KMS-11 (cell line): ENCODE data around the gene SETD1A.

Experiments used
- H2AFZ ChIP-seq: fragments of 200-600 bp; sonication (generic); 2 replicates; pipeline ENCODE4 v1.6.1; 2016; ENCODE audit warnings: antibody characterized with exemption, mixed run types, low read depth
- H3K27ac ChIP-seq: fragments of 200-600 bp; sonication (generic); 2 replicates; pipeline ENCODE4 v1.6.1; 2016; ENCODE audit warnings: mild to moderate bottlenecking, mixed run types
- H3K27me3 ChIP-seq: fragments of 200-600 bp; sonication (generic); 2 replicates; pipeline ENCODE4 v1.6.1; 2017; ENCODE audit warnings: mild to moderate bottlenecking, low read depth, mixed run types, moderate library complexity; ENCODE audit not compliant: insufficient read depth
- H3K36me3 ChIP-seq: fragments of 200-600 bp; sonication (generic); 2 replicates; pipeline ENCODE4 v1.6.1; 2017; ENCODE audit warnings: mild to moderate bottlenecking, mixed run types; ENCODE audit not compliant: insufficient read depth
- H3K4me1 ChIP-seq: fragments of 200-600 bp; sonication (generic); 2 replicates; pipeline ENCODE4 v1.6.1; 2016; ENCODE audit warnings: mild to moderate bottlenecking, low read depth, mixed run types; ENCODE audit not compliant: poor library complexity, severe bottlenecking
- H3K4me2 ChIP-seq: fragments of 200-600 bp; sonication (generic); 2 replicates; pipeline ENCODE4 v1.7.0; 2016; ENCODE audit warnings: mild to moderate bottlenecking, mixed run types
- H3K4me3 ChIP-seq: fragments of 200-600 bp; sonication (generic); IDR thresholded peaks from 2 replicates; pipeline ENCODE4 v1.6.1; 2017; ENCODE audit warnings: low read depth, low read length, mixed read lengths; ENCODE audit not compliant: insufficient read depth
- H3K79me2 ChIP-seq: fragments of 200-600 bp; sonication (generic); 2 replicates; pipeline ENCODE4 v1.6.1; 2016; ENCODE audit warnings: low read depth, mixed run types; ENCODE audit not compliant: insufficient read depth
- H3K9ac ChIP-seq: fragments of 200-600 bp; sonication (generic); 2 replicates; pipeline ENCODE4 v1.6.1; 2016; ENCODE audit warnings: mild to moderate bottlenecking, mixed run types
- H4K20me1 ChIP-seq: fragments of 200-600 bp; sonication (generic); 2 replicates; pipeline ENCODE4 v1.6.1; 2016; ENCODE audit warnings: mild to moderate bottlenecking, mixed run types; ENCODE audit not compliant: insufficient read depth
- CTCF ChIP-seq: fragments of 200-600 bp; sonication (generic); conservative IDR thresholded peaks from 2 replicates; pipeline ENCODE4 v1.6.1; 2017; ENCODE audit warnings: low read depth, mild to moderate bottlenecking, antibody characterized with exemption, low read length, moderate library complexity, mixed read lengths

Gene SETD1A

GRCh38 chr16:30990105-30990504, 32.6 kb downstream of the SETD1A start:
- no peaks in the 10 kb centered on the region for H3K36me3 ChIP-seq
- no peak overlapping the region for H3K4me3 ChIP-seq
- no peak overlapping the region for H2AFZ ChIP-seq
- H3K79me2 ChIP-seq = no peaks in the 10 kb centered on the region
- H3K4me2 ChIP-seq = no peak overlapping the region
- H3K4me1 ChIP-seq = no peaks in the 10 kb centered on the region
- no peaks in the 10 kb centered on the region for H4K20me1 ChIP-seq
- H3K9ac ChIP-seq = no peak overlapping the region
- no peaks in the 10 kb centered on the region for H3K27me3 ChIP-seq
- H3K27ac ChIP-seq = no peak overlapping the region
- TF ChIP-seq CTCF = no peak

GRCh38 chr16:30991052-30991451, 33.5 kb downstream of the SETD1A start:
- Histone ChIP-seq H3K79me2 (no peaks in the 10 kb centered on the region), H3K27ac (no peak overlapping the region), H3K4me3 (no peak overlapping the region), H2AFZ (no peak overlapping the region), H3K4me2 (no peak overlapping the region), H3K27me3 (no peaks in the 10 kb centered on the region), H3K4me1 (no peaks in the 10 kb centered on the region), H3K36me3 (no peaks in the 10 kb centered on the region), H4K20me1 (no peaks in the 10 kb centered on the region), H3K9ac (no peak overlapping the region)
- no peak for TF ChIP-seq CTCF

- Histone ChIP-seq H3K36me3 (no peaks in the 10 kb centered on the region), H3K27ac (no peak overlapping the region), H3K4me2 (no peak overlapping the region), H3K9ac (no peak overlapping the region), H2AFZ (no peak overlapping the region), H3K79me2 (no peaks in the 10 kb centered on the region), H3K4me1 (peaks cover 4% of the 10 kb centered on the region), H3K4me3 (no peak overlapping the region), H3K27me3 (no peaks in the 10 kb centered on the region), H4K20me1 (no peaks in the 10 kb centered on the region)
- TF ChIP-seq CTCF = no peak
Observed at GRCh38 chr16:30992276-30992780, 34.8 kb downstream of the SETD1A start.

- TF ChIP-seq CTCF = no peak
- H3K4me2 ChIP-seq = no peak overlapping the region
- no peak overlapping the region for H3K27ac ChIP-seq
Observed at GRCh38 chr16:30992931-30993816, 35.6 kb downstream of the SETD1A start.

More at GRCh38 chr16:30992931-30993816, 35.6 kb downstream of the SETD1A start:
- H4K20me1 ChIP-seq = no peaks in the 10 kb centered on the region
- no peak overlapping the region for H3K4me3 ChIP-seq
- H2AFZ ChIP-seq = no peak overlapping the region
- H3K4me1 ChIP-seq = peaks cover 8% of the 10 kb centered on the region
- no peak overlapping the region for H3K9ac ChIP-seq
- no peaks in the 10 kb centered on the region; the same call in 1 of the 2 replicates for H3K27me3 ChIP-seq
- H3K36me3 ChIP-seq = no peaks in the 10 kb centered on the region
- no peaks in the 10 kb centered on the region for H3K79me2 ChIP-seq
